Ovary (tissue), 9 donors: ENCODE results near the gene POU2F3. TPM values are rescaled to one million over a fixed set of nuclear protein-coding genes. Genes with fewer than 3 reads are reported as not detected.

Experiments
- DNase-seq, 5 donors: peaks; one replicate each; pipeline ENCODE4 v3.0.0-alpha.2; 2019 to 2020
- H3K27ac ChIP-seq, 2 donors: fragments of 200-600 bp; one replicate each; pipeline versions ENCODE4 v1.5.1 to v1.8.0; 2019 to 2022
- H3K27me3 ChIP-seq: fragments of 200-600 bp; one replicate; pipeline ENCODE4 v1.8.0; 2022
- H3K36me3 ChIP-seq: fragments of 200-600 bp; sonication (generic); one replicate; pipeline ENCODE4 v1.5.1; 2019
- H3K4me1 ChIP-seq: one replicate; pipeline ENCODE4 v1.8.1; 2013; ENCODE audit warnings: mild to moderate bottlenecking, moderate library complexity; ENCODE audit not compliant: insufficient read depth
- H3K4me3 ChIP-seq: fragments of 200-600 bp; sonication (generic); one replicate; pipeline ENCODE4 v1.5.1; 2017
- H3K9me3 ChIP-seq, 2 donors: fragments of 200-600 bp in 1 of 2; sonication (generic) in 1 of 2; one replicate each; pipeline versions ENCODE4 v1.5.1 to v1.8.1; 2013 to 2019; ENCODE audit warnings: mild to moderate bottlenecking in 1 of 2, moderate library complexity in 1 of 2
- CTCF ChIP-seq, 3 donors: fragments of 450-650 bp in 2 of 3; fragments of 200-600 bp in 1 of 3; IDR thresholded peaks; one replicate each; pipeline versions ENCODE4 v1.5.1 to v1.8.0; 2016 to 2022; ENCODE audit warnings: antibody characterized with exemption in 3 of 3, mild to moderate bottlenecking in 1 of 3
- EP300 ChIP-seq: sonication (generic); formaldehyde crosslinking; IDR thresholded peaks from one replicate; pipeline ENCODE4 v1.6.1; 2017; ENCODE audit warnings: antibody characterized with exemption
- POLR2A ChIP-seq: fragments of 450-650 bp; IDR thresholded peaks from one replicate; pipeline ENCODE4 v1.6.1; 2017; ENCODE audit warnings: antibody characterized with exemption, mild to moderate bottlenecking, moderate library complexity
- WGBS, 3 donors: extraction: QIAGEN DNeasy Blood & Tissue Kit in 1 of 3; methylation state at CpG; one replicate each; pipeline versions ENCODE4 v1.1.5 to v1.1.7; 2013 to 2017; 5-methylcytosine and 5-hydroxymethylcytosine counted together
- intact Hi-C, 4 donors: fragments of 100-400 bp; cut with DNase I; formaldehyde crosslinking; loops; one replicate each; pipeline versions ENCODE4 v1.11.0 to v1.15.1; 2022 to 2023
- polyA plus RNA-seq, 2 donors: library from polyadenylated mRNA; stranded (reverse); fragments of 200-250 nt in 1 of 2; fragments of 350-450 nt in 1 of 2; fragmentation: Illumina TruSeq in 1 of 2; extraction: RNeasy Lipid Tissue Mini Kit (QIAGEN cat#74804) in 1 of 2; gene quantifications; one replicate each; pipeline ENCODE4 v1.2.3, GENCODE V29; 2013 to 2014
- total RNA-seq, 7 donors: library from RNA; depleted of rRNA in 2 of 7; stranded (reverse); fragments of >200 nt in 2 of 7; fragmentation: NEBNext Ultra II Directional in 3 of 7; extraction: Animal tissue kit (Norgen Biotek cat#: 25700) in 3 of 7; gene quantifications; one replicate each; pipeline versions ENCODE4 v1.1.0 to v1.2.4, GENCODE V29; 2016 to 2023
- donor health status: DM: no; HTN: no; CAD: no; lungs with moderate emphysema.
- donor health status: DM: no; HTN: no; CAD: no.
- donor health status: Bipolar disorder and iron deficiency.
- donor health status: DM: yes; HTN: yes; CAD: no.
- donor health status: DM: no; HTN: no; CAD: no.
- donor health status: DM: yes; HTN: yes; CAD: no.

Gene POU2F3
- total and polyA plus RNA-seq, 9 donors: 0.05 to 1.0 (median 0.22) TPM; not detected in 2

- Histone ChIP-seq H3K4me1 (no peaks in the 10 kb centered on the region), H3K36me3 (no peaks in the 10 kb centered on the region), H3K9me3 (no peaks in the 10 kb centered on the region), H3K4me3 (no peak overlapping the region), H3K27ac (no peak overlapping the region), H3K27me3 (no peaks in the 10 kb centered on the region)
- intact Hi-C loops: no loop called here
- WGBS, 3 donors: 61 to 75% (median 65%) methylated on average over 3 of the region's 3 CpGs
- DNase-seq: no peak
- TF ChIP-seq CTCF (IDR thresholded peaks at IDR 0.05): no peak
- no peak for TF ChIP-seq EP300
- no peak for TF ChIP-seq POLR2A
Measured at GRCh38 chr11:120201653-120202052, 38.3 kb upstream of the POU2F3 start.

- H3K36me3 ChIP-seq: no peaks in the 10 kb centered on the region
- 82 to 90% (median 90%) methylated on average over 4 of the region's 4 CpGs for WGBS, 3 donors
- H3K4me1 ChIP-seq: peaks cover 6% of the 10 kb centered on the region
- H3K9me3 ChIP-seq: no peaks in the 10 kb centered on the region
- H3K4me3 ChIP-seq: no peak overlapping the region
- no peaks in the 10 kb centered on the region for H3K27me3 ChIP-seq
- intact Hi-C loops: no loop called here
- TF ChIP-seq CTCF (IDR thresholded peaks at IDR 0.05): no peak
- TF ChIP-seq EP300: no peak
- no peak for TF ChIP-seq POLR2A
- no peak overlapping the region for H3K27ac ChIP-seq
- DNase-seq: no peak
Measured at GRCh38 chr11:120203626-120204025, 36.3 kb upstream of the POU2F3 start.

GRCh38 chr11:120205596-120206161, 34.3 kb upstream of the POU2F3 start:
- no peaks in the 10 kb centered on the region for H3K9me3 ChIP-seq

GRCh38 chr11:120207512-120207911, 32.4 kb upstream of the POU2F3 start:
- intact Hi-C loops: no loop called here
- H3K36me3 ChIP-seq: no peaks in the 10 kb centered on the region

More at GRCh38 chr11:120205596-120206161, 34.3 kb upstream of the POU2F3 start:
- H3K36me3 ChIP-seq: no peaks in the 10 kb centered on the region
- H3K4me3 ChIP-seq: no peak overlapping the region
- no peak overlapping the region for H3K27ac ChIP-seq
- no peak for DNase-seq
- H3K4me1 ChIP-seq: peaks cover 15% of the 10 kb centered on the region
- intact Hi-C loops: no loop called here
- WGBS, 3 donors: 91 to 94% (median 91%) methylated on average over 7 of the region's 7 CpGs
- no peaks in the 10 kb centered on the region for H3K27me3 ChIP-seq
- no peak for TF ChIP-seq CTCF (IDR thresholded peaks at IDR 0.05)
- no peak for TF ChIP-seq EP300
- TF ChIP-seq POLR2A: no peak

More at GRCh38 chr11:120207512-120207911, 32.4 kb upstream of the POU2F3 start:
- Histone ChIP-seq H3K9me3 (no peaks in the 10 kb centered on the region), H3K27me3 (no peaks in the 10 kb centered on the region), H3K27ac (no peak overlapping the region), H3K4me3 (no peak overlapping the region), H3K4me1 (peaks cover 15% of the 10 kb centered on the region)
- 94 to 96% (median 95%) methylated on average over 7 of the region's 7 CpGs for WGBS, 3 donors
- no peak for DNase-seq
- TF ChIP-seq EP300: no peak
- TF ChIP-seq POLR2A: no peak
- TF ChIP-seq CTCF (IDR thresholded peaks at IDR 0.05): no peak
